ENCODE data around the gene NAAA.
A peak's percentile ranks its signal among the peaks of the same experiment; 100 is the strongest.
"Not testable (repeated sequence)": the region's sequence is repeated elsewhere in the genome, so short reads cannot be mapped to it uniquely, and the experiment has no call there.

NAAA gene

GRCh38 chr4:75940692-75941253 lies at the start of gene NAAA:
Gene NAAA (minus strand): TSS chr4:75941013. CDS start chr4:75940949, 64 bp downstream.
- DNase-seq: peak; percentile 83

- DNase-seq: no peak
These were observed 49.2 kb upstream of the NAAA start for GRCh38 chr4:75989846-75990528.

- no peak for DNase-seq
These were observed 44.3 kb upstream of the NAAA start for GRCh38 chr4:75985116-75985515.

GRCh38 chr4:75980576-75980975 lies 39.8 kb upstream of the NAAA start:
- DNase-seq: no peak

GRCh38 chr4:75976177-75976576 lies 35.4 kb upstream of the NAAA start:
- DNase-seq: no peak

GRCh38 chr4:75973766-75974165 lies 33.0 kb upstream of the NAAA start:
- DNase-seq: no peak

- DNase-seq: no peak
These were observed 27.3 kb upstream of the NAAA start for GRCh38 chr4:75968084-75968483.

- no peak for DNase-seq
These were observed 22.7 kb upstream of the NAAA start for GRCh38 chr4:75963558-75963957.

- not testable (repeated sequence) for DNase-seq
These were observed 21.3 kb upstream of the NAAA start for GRCh38 chr4:75962072-75962471.

GRCh38 chr4:75958546-75958945 lies 17.7 kb upstream of the NAAA start:
- not testable (repeated sequence) for DNase-seq

GRCh38 chr4:75954811-75955210 lies 14.0 kb upstream of the NAAA start:
- not testable (repeated sequence) for DNase-seq

- DNase-seq: no peak
These were observed 12.7 kb upstream of the NAAA start for GRCh38 chr4:75953509-75953908.

GRCh38 chr4:75950213-75950815 lies 9.5 kb upstream of the NAAA start:
- no peak for DNase-seq

GRCh38 chr4:75948822-75949444 lies 8.1 kb upstream of the NAAA start:
- DNase-seq: no peak

GRCh38 chr4:75939890-75940691 lies 722 bp downstream of the NAAA start:
- peak; percentile 81 for DNase-seq

GRCh38 chr4:75935628-75936027 lies 5.2 kb downstream of the NAAA start:
- no peak for DNase-seq

GRCh38 chr4:75930152-75930551 lies 10.7 kb downstream of the NAAA start:
- no peak for DNase-seq

GRCh38 chr4:75924916-75925315 lies 15.9 kb downstream of the NAAA start:
- DNase-seq: not testable (repeated sequence)

GRCh38 chr4:75924309-75924827 lies 16.4 kb downstream of the NAAA start:
- no peak for DNase-seq

GRCh38 chr4:75922588-75922987 lies 18.2 kb downstream of the NAAA start:
- DNase-seq: no peak

- DNase-seq: no peak
These were observed 18.9 kb downstream of the NAAA start for GRCh38 chr4:75921910-75922309.

- DNase-seq: no peak
These were observed 20.5 kb downstream of the NAAA start for GRCh38 chr4:75920327-75920726.

GRCh38 chr4:75919920-75920319 lies 20.9 kb downstream of the NAAA start:
- DNase-seq: no peak

All from activated CD4-positive, alpha-beta T cell treated with anti-CD3 and anti-CD28 coated beads for 48 hours (primary cell).